ENCODE data around the gene JAK3. TPM values are rescaled to one million over a fixed set of nuclear protein-coding genes. Genes with fewer than 3 reads are reported as not detected.

Gene JAK3
- total RNA-seq, 1 experiment from 2014 or later, result 4.4 TPM

DNA sequence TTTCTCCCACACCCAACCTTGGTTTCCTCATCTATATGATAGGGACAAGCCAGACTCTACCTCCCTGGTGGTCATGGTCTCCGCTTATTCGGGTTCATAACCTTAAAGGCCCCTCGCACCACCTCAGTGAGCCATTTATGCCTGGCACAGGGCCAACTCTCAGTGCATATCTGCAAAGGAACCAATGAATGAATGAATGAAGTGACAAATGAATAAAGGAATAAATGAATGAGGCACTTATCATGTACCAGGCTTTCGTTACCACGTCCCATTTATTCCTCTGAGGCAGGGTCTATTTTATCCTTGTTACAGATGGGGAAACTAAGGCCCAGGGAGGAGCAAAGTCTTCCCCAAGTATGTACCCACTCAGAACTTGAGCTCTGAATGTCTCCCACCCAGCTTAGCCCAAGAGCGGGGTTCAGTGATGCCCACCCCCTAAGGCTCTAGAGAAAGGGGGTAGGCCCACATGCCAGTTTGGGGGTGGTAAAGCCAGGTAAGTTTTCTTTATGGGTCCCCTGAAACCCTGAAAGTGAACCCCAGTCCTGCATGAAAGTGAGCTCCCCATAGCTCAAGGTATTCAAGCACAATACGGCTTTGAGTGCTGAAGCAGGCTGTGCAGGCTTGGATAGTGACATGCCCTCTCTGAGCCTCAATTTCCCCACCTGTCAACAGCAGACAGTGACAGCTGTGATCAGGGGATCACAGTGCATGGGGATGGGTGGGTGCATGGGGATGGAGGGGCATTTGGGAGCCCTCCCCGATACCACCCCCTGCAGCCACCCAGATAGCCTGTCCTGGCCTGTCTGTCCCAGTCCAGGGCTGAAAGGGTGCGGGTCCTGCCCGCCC is 23.5 kb upstream of the JAK3 start:
- H3K4me3 Mint-ChIP-seq, result no peak overlapping the region
- CTCF ChIA-PET, result interaction anchor here (0.6 to 6.0 kb wide), 17 partner anchors 12 to 525 kb away, joined by 3 to 173 read pairs (median 5); partner anchors contain the start of genes B3GNT3, CCDC124 and RPL18A
- TF ChIP-seq, protein P1, sequence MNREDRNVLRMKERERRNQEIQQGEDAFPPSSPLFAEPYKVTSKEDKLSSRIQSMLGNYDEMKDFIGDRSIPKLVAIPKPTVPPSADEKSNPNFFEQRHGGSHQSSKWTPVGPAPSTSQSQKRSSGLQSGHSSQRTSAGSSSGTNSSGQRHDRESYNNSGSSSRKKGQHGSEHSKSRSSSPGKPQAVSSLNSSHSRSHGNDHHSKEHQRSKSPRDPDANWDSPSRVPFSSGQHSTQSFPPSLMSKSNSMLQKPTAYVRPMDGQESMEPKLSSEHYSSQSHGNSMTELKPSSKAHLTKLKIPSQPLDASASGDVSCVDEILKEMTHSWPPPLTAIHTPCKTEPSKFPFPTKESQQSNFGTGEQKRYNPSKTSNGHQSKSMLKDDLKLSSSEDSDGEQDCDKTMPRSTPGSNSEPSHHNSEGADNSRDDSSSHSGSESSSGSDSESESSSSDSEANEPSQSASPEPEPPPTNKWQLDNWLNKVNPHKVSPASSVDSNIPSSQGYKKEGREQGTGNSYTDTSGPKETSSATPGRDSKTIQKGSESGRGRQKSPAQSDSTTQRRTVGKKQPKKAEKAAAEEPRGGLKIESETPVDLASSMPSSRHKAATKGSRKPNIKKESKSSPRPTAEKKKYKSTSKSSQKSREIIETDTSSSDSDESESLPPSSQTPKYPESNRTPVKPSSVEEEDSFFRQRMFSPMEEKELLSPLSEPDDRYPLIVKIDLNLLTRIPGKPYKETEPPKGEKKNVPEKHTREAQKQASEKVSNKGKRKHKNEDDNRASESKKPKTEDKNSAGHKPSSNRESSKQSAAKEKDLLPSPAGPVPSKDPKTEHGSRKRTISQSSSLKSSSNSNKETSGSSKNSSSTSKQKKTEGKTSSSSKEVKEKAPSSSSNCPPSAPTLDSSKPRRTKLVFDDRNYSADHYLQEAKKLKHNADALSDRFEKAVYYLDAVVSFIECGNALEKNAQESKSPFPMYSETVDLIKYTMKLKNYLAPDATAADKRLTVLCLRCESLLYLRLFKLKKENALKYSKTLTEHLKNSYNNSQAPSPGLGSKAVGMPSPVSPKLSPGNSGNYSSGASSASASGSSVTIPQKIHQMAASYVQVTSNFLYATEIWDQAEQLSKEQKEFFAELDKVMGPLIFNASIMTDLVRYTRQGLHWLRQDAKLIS (CRISPR knock-in tag; IDR thresholded peaks at IDR 0.05; ENCODE audit: borderline replicate concordance), result no peak
- no peak for TF ChIP-seq SMAD4 (CRISPR knock-in tag; IDR thresholded peaks at IDR 0.05)
- no peak for TF ChIP-seq ZNF232 (CRISPR knock-in tag; IDR thresholded peaks at IDR 0.05)
- no peak for TF ChIP-seq ZNF423 (CRISPR knock-in tag; IDR thresholded peaks at IDR 0.05)
- TF ChIP-seq, protein P2, sequence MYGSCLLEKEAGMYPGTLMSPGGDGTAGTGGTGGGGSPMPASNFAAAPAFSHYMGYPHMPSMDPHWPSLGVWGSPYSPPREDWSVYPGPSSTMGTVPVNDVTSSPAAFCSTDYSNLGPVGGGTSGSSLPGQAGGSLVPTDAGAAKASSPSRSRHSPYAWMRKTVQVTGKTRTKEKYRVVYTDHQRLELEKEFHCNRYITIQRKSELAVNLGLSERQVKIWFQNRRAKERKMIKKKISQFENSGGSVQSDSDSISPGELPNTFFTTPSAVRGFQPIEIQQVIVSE (CRISPR knock-in tag; IDR thresholded peaks at IDR 0.05; ENCODE audit: borderline replicate concordance), result no peak
- TF ChIP-seq PRRX2 (CRISPR knock-in tag; IDR thresholded peaks at IDR 0.05), result no peak
- TF ChIP-seq, protein P3, sequence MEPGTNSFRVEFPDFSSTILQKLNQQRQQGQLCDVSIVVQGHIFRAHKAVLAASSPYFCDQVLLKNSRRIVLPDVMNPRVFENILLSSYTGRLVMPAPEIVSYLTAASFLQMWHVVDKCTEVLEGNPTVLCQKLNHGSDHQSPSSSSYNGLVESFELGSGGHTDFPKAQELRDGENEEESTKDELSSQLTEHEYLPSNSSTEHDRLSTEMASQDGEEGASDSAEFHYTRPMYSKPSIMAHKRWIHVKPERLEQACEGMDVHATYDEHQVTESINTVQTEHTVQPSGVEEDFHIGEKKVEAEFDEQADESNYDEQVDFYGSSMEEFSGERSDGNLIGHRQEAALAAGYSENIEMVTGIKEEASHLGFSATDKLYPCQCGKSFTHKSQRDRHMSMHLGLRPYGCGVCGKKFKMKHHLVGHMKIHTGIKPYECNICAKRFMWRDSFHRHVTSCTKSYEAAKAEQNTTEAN (CRISPR knock-in tag; IDR thresholded peaks at IDR 0.05), result no peak
- TF ChIP-seq, protein P4, sequence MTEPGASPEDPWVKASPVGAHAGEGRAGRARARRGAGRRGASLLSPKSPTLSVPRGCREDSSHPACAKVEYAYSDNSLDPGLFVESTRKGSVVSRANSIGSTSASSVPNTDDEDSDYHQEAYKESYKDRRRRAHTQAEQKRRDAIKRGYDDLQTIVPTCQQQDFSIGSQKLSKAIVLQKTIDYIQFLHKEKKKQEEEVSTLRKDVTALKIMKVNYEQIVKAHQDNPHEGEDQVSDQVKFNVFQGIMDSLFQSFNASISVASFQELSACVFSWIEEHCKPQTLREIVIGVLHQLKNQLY (CRISPR knock-in tag; IDR thresholded peaks at IDR 0.05), result no peak
- TF ChIP-seq NFATC4 (CRISPR knock-in tag; IDR thresholded peaks at IDR 0.05), result no peak
- no peak for TF ChIP-seq TEAD1 (CRISPR knock-in tag; IDR thresholded peaks at IDR 0.05)
- peaks cover 13% of the 10 kb centered on the region for H3K27me3 Mint-ChIP-seq (ENCODE audit: low read depth)
- POLR2A ChIA-PET, result interaction anchor here (0.7 to 3.1 kb wide), 2 partner anchors 12 to 61 kb away, joined by 4 to 23 read pairs; partner anchors contain the start of genes CCDC124 and RPL18A
- H3K27ac Mint-ChIP-seq, result no peak overlapping the region
- ATAC-seq, result no peak
- H3K9me3 Mint-ChIP-seq, result no peaks in the 10 kb centered on the region
- no peaks in the 10 kb centered on the region for H3K36me3 Mint-ChIP-seq
- H3K4me1 Mint-ChIP-seq, result peaks cover 21% of the 10 kb centered on the region
- DNase-seq (ENCODE audit: low spot score), result no peak

DNA sequence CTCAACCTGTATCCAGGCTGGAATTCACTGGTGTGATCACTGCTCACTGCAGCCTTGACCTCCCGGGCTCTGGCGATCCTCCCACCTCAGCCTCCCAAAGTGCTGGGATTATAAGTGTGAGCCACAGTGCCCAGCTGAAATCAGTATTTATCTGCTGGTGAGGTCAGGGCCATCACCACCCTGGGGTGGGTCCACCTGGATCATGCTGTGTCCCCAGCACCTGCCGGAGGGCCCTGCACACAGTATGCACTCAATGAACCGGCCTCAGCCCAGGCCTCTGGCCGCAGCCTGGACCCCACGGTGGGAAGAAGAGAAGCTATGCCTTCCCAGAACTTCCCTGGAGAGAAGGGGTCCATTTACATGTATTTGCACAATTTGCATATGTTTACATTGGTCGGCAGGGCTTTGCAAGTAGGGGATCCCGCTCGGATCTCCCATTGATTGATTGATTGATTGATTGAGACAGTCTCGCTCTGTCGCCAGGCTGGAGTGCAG is 21.4 kb upstream of the JAK3 start:
- ChIA-PET POLR2A (interaction anchor here (0.5 to 3.1 kb wide), 4 partner anchors 10 to 85 kb away, joined by 4 to 23 read pairs (median 6); partner anchors contain the start of genes CCDC124 and RPL18A), CTCF (interaction anchor here (0.6 to 6.0 kb wide), 6 partner anchors 10 to 398 kb away, joined by 3 to 173 read pairs (median 26); partner anchors contain the start of genes CCDC124 and RPL18A)
- Mint-ChIP-seq H3K27ac (peak overlapping the region; percentile 79), H3K4me3 (peak overlapping the region; percentile 37; the same call in 1 of the 2 replicates), H3K36me3 (peaks cover 3% of the 10 kb centered on the region; the same call in 1 of the 2 replicates), H3K27me3 (ENCODE audit: low read depth) (peaks cover 10% of the 10 kb centered on the region), H3K9me3 (no peaks in the 10 kb centered on the region), H3K4me1 (peaks cover 23% of the 10 kb centered on the region)
- DNase-seq (ENCODE audit: low spot score), result peak; percentile 58
- ATAC-seq, result peak; percentile 2
- TF ChIP-seq MYBL2 (CRISPR knock-in tag; IDR thresholded peaks at IDR 0.05), result no peak
- no peak for TF ChIP-seq TP53 (CRISPR knock-in tag; IDR thresholded peaks at IDR 0.05)
- no peak for TF ChIP-seq SMAD4 (CRISPR knock-in tag; IDR thresholded peaks at IDR 0.05)
- TF ChIP-seq, protein P5, sequence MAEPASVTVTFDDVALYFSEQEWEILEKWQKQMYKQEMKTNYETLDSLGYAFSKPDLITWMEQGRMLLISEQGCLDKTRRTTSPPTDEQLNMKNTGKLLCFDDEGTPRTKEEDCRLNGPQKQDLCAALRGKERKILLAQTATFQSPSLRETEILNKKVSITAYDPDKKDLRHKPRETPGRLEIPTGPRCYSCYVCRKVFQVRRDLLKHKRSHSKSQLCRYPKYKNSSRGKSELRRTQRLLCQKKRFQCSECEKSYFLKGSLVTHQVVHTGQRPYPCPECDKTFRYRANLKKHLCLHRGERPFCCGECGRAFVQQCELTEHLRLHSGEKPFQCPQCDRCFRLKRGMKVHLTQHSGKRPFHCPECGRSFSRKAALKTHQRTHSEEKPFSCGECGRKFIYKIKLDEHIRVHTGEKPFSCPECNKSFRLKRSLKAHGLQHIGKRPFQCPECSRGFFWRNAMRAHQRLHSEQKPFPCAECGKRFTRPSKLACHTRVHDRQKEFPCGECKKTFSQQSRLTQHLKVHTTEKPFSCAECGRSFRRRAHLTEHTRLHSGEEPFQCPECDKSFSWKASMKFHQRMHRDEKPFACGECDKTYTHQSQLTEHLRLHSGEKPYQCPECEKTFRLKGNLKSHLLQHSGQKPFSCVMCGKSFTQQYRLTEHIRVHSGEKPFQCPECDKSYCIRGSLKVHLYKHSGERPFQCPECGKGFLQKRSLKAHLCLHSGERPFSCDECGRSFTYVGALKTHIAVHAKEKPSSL (CRISPR knock-in tag; conservative IDR thresholded peaks at IDR 0.05), result no peak
- no peak for TF ChIP-seq RELA (CRISPR knock-in tag; IDR thresholded peaks at IDR 0.05; ENCODE audit: borderline replicate concordance)
- TF ChIP-seq ZBTB21 (CRISPR knock-in tag; IDR thresholded peaks at IDR 0.05; ENCODE audit: borderline replicate concordance), result 0 out of 2 replicates have a peak, but pooled peaks have one; percentile 48
- TF ChIP-seq, protein P6, sequence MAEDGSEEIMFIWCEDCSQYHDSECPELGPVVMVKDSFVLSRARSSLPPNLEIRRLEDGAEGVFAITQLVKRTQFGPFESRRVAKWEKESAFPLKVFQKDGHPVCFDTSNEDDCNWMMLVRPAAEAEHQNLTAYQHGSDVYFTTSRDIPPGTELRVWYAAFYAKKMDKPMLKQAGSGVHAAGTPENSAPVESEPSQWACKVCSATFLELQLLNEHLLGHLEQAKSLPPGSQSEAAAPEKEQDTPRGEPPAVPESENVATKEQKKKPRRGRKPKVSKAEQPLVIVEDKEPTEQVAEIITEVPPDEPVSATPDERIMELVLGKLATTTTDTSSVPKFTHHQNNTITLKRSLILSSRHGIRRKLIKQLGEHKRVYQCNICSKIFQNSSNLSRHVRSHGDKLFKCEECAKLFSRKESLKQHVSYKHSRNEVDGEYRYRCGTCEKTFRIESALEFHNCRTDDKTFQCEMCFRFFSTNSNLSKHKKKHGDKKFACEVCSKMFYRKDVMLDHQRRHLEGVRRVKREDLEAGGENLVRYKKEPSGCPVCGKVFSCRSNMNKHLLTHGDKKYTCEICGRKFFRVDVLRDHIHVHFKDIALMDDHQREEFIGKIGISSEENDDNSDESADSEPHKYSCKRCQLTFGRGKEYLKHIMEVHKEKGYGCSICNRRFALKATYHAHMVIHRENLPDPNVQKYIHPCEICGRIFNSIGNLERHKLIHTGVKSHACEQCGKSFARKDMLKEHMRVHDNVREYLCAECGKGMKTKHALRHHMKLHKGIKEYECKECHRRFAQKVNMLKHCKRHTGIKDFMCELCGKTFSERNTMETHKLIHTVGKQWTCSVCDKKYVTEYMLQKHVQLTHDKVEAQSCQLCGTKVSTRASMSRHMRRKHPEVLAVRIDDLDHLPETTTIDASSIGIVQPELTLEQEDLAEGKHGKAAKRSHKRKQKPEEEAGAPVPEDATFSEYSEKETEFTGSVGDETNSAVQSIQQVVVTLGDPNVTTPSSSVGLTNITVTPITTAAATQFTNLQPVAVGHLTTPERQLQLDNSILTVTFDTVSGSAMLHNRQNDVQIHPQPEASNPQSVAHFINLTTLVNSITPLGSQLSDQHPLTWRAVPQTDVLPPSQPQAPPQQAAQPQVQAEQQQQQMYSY (CRISPR knock-in tag; IDR thresholded peaks at IDR 0.05), result no peak
- TF ChIP-seq NFATC4 (CRISPR knock-in tag; IDR thresholded peaks at IDR 0.05), result no peak
- TF ChIP-seq, protein P7, sequence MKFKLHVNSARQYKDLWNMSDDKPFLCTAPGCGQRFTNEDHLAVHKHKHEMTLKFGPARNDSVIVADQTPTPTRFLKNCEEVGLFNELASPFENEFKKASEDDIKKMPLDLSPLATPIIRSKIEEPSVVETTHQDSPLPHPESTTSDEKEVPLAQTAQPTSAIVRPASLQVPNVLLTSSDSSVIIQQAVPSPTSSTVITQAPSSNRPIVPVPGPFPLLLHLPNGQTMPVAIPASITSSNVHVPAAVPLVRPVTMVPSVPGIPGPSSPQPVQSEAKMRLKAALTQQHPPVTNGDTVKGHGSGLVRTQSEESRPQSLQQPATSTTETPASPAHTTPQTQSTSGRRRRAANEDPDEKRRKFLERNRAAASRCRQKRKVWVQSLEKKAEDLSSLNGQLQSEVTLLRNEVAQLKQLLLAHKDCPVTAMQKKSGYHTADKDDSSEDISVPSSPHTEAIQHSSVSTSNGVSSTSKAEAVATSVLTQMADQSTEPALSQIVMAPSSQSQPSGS (CRISPR knock-in tag; IDR thresholded peaks at IDR 0.05; ENCODE audit: borderline replicate concordance, low read depth), result no peak
- no peak for TF ChIP-seq NR1H2 (CRISPR knock-in tag; IDR thresholded peaks at IDR 0.05)

All from WTC11 (cell line).